Keratinocyte (primary cell): Measurements from ENCODE around the gene MYBPC2. TPM values are rescaled to one million over a fixed set of nuclear protein-coding genes. Genes with fewer than 3 reads are reported as not detected.

Source experiments
- DNase-seq: peaks from one replicate; pipeline ENCODE4 v3.0.0-alpha.2; 2011; ENCODE audit warnings: low read depth, missing footprints, low spot score
- FAIRE-seq: peaks from 2 replicates; lab custom pipeline; 2011; peaks lifted over from hg19 to GRCh38; lab: Jason Lieb, UNC
- H2AFZ ChIP-seq: 2 replicates; pipeline ENCODE4 v1.6.0; 2012; ENCODE audit warnings: low read length, control low read depth, inconsistent platforms; ENCODE audit not compliant: control insufficient read depth
- H3K27ac ChIP-seq: 2 replicates; pipeline ENCODE4 v1.5.1; 2011; ENCODE audit warnings: low read length; ENCODE audit not compliant: control insufficient read depth, insufficient read depth
- H3K27me3 ChIP-seq: 3 replicates; pipeline ENCODE4 v1.6.0; 2011; ENCODE audit warnings: low read length; ENCODE audit not compliant: control insufficient read depth, insufficient read depth; ENCODE audit errors: extremely low read depth
- H3K36me3 ChIP-seq, 2 experiments: 2 replicates in 1 of 2; 3 replicates in 1 of 2; pipeline ENCODE4 v1.5.1; 2011; ENCODE audit warnings: low read length in 2 of 2, mild to moderate bottlenecking in 1 of 2; ENCODE audit not compliant: control insufficient read depth in 2 of 2, insufficient read depth in 2 of 2; ENCODE audit errors: extremely low read depth in 1 of 2
- H3K4me1 ChIP-seq: 3 replicates; pipeline ENCODE4 v1.5.1; 2011; ENCODE audit warnings: low read length; ENCODE audit not compliant: control insufficient read depth, insufficient read depth; ENCODE audit errors: extremely low read depth
- H3K4me2 ChIP-seq: 3 replicates; pipeline ENCODE4 v1.6.0; 2011; ENCODE audit warnings: low read depth, low read length; ENCODE audit not compliant: control insufficient read depth, insufficient read depth; ENCODE audit errors: extremely low read depth
- H3K4me3 ChIP-seq, 3 experiments: fragments of 200-600 bp in 1 of 3; sonication (generic) in 1 of 3; 2 replicates in 2 of 3; 3 replicates in 1 of 3; pipeline ENCODE4 v1.5.1; 2011 to 2016; ENCODE audit warnings: low read length in 3 of 3, mild to moderate bottlenecking in 3 of 3, control low read depth in 2 of 3, inconsistent platforms in 1 of 3, low read depth in 1 of 3, mixed read lengths in 1 of 3, mixed run types in 1 of 3, moderate library complexity in 1 of 3; ENCODE audit not compliant: control insufficient read depth in 2 of 3, insufficient read depth in 2 of 3; ENCODE audit errors: extremely low read depth in 1 of 3
- H3K79me2 ChIP-seq: 2 replicates; pipeline ENCODE4 v1.6.0; 2012; ENCODE audit warnings: low read length; ENCODE audit not compliant: control insufficient read depth, insufficient read depth
- H3K9ac ChIP-seq: 3 replicates; pipeline ENCODE4 v1.6.0; 2011; ENCODE audit warnings: low read length; ENCODE audit not compliant: control insufficient read depth, insufficient read depth; ENCODE audit errors: extremely low read depth
- H3K9me1 ChIP-seq: 3 replicates; pipeline ENCODE4 v1.6.0; 2011; ENCODE audit warnings: low read length; ENCODE audit not compliant: control insufficient read depth, insufficient read depth; ENCODE audit errors: extremely low read depth
- H3K9me3 ChIP-seq: 2 replicates; pipeline ENCODE4 v1.5.1; 2012; ENCODE audit warnings: low read depth, low read length; ENCODE audit not compliant: control insufficient read depth
- H4K20me1 ChIP-seq: 3 replicates; pipeline ENCODE4 v1.6.0; 2011; ENCODE audit warnings: low read length; ENCODE audit not compliant: control insufficient read depth, insufficient read depth; ENCODE audit errors: extremely low read depth
- EZH2 ChIP-seq: IDR thresholded peaks from one replicate; pipeline ENCODE4 v1.6.1; 2012; ENCODE audit warnings: inconsistent platforms, mild to moderate bottlenecking, low read length, moderate library complexity
- dilution Hi-C: fragments of 300-500 bp; cut with MboI; formaldehyde crosslinking; loops from one replicate; pipeline ENCODE4 v1.7.0; 2020; ENCODE audit warnings: low sequenced_read_pairs; ENCODE audit not compliant: extremely low pct_ligation_motif_present
- polyA plus RNA-seq, 5 experiments: library from polyadenylated mRNA; depleted of rRNA in 3 of 5; stranded (reverse) in 3 of 5; stranded (forward) in 1 of 5; unstranded in 1 of 5; fragments of >200 nt; gene quantifications; 1 replicate in 1 of 5; 2 replicates in 3 of 5; 3 replicates in 1 of 5; pipeline versions ENCODE4 v1.2.1 to v1.2.3, GENCODE V29; 2011 to 2012; ENCODE audit warnings: missing spikeins in 2 of 5, low read depth in 1 of 5, low replicate concordance in 1 of 5
- TF ChIP-seq, protein P1 (sequence below), 3 experiments: IDR thresholded peaks in 1 of 3; conservative IDR thresholded peaks in 1 of 3; optimal IDR thresholded peaks in 1 of 3; 2 replicates in 2 of 3; 3 replicates in 1 of 3; pipeline versions ENCODE3 to v1.5.1; 2011; ENCODE audit warnings: low read length in 3 of 3, mild to moderate bottlenecking in 3 of 3, moderate library complexity in 2 of 3, control low read depth in 1 of 3, inconsistent platforms in 1 of 3; ENCODE audit not compliant: insufficient read depth in 2 of 3; ENCODE audit errors: extremely low read depth in 1 of 3

Gene MYBPC2
- polyA plus RNA-seq, 1 donor (not counting 4 experiments of a cell fraction or from before 2014, with no cell fraction given): not detected

DNA sequence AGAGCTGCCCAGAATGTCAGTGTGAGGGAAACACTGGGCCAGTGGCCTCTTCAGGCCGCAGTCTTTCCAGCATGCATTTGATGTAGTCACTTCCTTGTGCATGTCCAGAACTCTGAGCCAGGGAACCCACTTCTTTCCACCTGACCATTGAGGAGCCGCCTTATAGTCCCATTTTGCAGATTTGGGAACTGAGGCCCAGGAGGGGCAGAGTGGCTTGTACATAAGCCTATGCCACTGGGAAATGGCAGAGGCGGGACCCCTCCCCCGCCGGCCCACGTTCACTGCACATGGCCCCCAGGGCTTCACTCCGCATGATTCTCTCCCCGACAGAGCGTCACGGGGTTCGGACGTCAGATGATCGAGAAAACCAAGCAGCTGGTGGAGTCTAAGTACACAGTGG is 19.6 kb upstream of the MYBPC2 start:
- dilution Hi-C loops: no loop called here
- Histone ChIP-seq H3K4me2 (no peak overlapping the region), H3K4me1 (no peaks in the 10 kb centered on the region), H4K20me1 (no peaks in the 10 kb centered on the region), H3K27ac (no peak overlapping the region), H2AFZ (no peak overlapping the region), H3K9me3 (no peaks in the 10 kb centered on the region), H3K9ac (no peak overlapping the region), H3K79me2 (no peaks in the 10 kb centered on the region), H3K27me3 (no peaks in the 10 kb centered on the region), H3K4me3 (no peak overlapping the region), H3K9me1 (no peaks in the 10 kb centered on the region), H3K36me3 (peaks cover 6 to 11% of the 10 kb centered on the region in 2 experiments)
- no peak for TF ChIP-seq EZH2
- TF ChIP-seq, protein P1, sequence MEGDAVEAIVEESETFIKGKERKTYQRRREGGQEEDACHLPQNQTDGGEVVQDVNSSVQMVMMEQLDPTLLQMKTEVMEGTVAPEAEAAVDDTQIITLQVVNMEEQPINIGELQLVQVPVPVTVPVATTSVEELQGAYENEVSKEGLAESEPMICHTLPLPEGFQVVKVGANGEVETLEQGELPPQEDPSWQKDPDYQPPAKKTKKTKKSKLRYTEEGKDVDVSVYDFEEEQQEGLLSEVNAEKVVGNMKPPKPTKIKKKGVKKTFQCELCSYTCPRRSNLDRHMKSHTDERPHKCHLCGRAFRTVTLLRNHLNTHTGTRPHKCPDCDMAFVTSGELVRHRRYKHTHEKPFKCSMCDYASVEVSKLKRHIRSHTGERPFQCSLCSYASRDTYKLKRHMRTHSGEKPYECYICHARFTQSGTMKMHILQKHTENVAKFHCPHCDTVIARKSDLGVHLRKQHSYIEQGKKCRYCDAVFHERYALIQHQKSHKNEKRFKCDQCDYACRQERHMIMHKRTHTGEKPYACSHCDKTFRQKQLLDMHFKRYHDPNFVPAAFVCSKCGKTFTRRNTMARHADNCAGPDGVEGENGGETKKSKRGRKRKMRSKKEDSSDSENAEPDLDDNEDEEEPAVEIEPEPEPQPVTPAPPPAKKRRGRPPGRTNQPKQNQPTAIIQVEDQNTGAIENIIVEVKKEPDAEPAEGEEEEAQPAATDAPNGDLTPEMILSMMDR (optimal IDR thresholded peaks at IDR 0.05 in 1 of 3, IDR thresholded peaks at IDR 0.05 in 1 of 3, conservative IDR thresholded peaks at IDR 0.05 in 1 of 3; ENCODE audit: extremely low read depth in 1 of 3, insufficient read depth in 2 of 3, low read length in 3 of 3): no peak
- DNase-seq (no peak), FAIRE-seq (no peak)

DNA sequence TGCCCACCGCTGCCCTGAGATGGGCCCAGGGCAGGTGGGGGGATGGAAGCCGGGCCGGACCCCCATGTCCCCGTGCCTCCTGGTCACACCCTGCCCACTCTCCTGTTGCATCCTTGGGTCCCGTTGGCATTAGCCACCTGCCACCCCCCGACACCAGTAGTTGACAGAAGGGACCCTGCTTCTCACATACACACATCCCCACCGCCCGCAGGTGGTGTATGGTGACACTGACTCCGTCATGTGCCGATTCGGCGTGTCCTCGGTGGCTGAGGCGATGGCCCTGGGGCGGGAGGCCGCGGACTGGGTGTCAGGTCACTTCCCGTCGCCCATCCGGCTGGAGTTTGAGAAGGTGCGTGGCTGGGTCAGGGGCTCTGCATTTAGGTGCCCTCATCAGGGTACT is 19.2 kb upstream of the MYBPC2 start:
- peaks cover 6 to 11% of the 10 kb centered on the region in 2 experiments for H3K36me3 ChIP-seq
- peaks cover 3% of the 10 kb centered on the region for H3K27me3 ChIP-seq
- H3K4me2 ChIP-seq: no peak overlapping the region
- no peak overlapping the region for H3K9ac ChIP-seq
- H4K20me1 ChIP-seq: no peaks in the 10 kb centered on the region
- TF ChIP-seq EZH2: no peak
- TF ChIP-seq, protein P1 (optimal IDR thresholded peaks at IDR 0.05 in 1 of 3, IDR thresholded peaks at IDR 0.05 in 1 of 3, conservative IDR thresholded peaks at IDR 0.05 in 1 of 3; ENCODE audit: extremely low read depth in 1 of 3, insufficient read depth in 2 of 3, low read length in 3 of 3): no peak
- H3K4me1 ChIP-seq: no peaks in the 10 kb centered on the region
- no peak overlapping the region for H3K4me3 ChIP-seq
- DNase-seq (no peak), FAIRE-seq (no peak)
- H3K9me3 ChIP-seq: no peaks in the 10 kb centered on the region
- no peaks in the 10 kb centered on the region for H3K79me2 ChIP-seq
- no peak overlapping the region for H3K27ac ChIP-seq
- dilution Hi-C loops: no loop called here
- no peak overlapping the region for H2AFZ ChIP-seq
- no peaks in the 10 kb centered on the region for H3K9me1 ChIP-seq
